HG03469 (cell line): ENCODE results near the gene SLC25A23.
"Not testable (repeated sequence)": the region's sequence is repeated elsewhere in the genome, so short reads cannot be mapped to it uniquely, and the experiment has no call there.

Experiments used
- ATAC-seq: cut with Tn5 transposase; IDR thresholded peaks from one replicate; pipeline ENCODE4 v1.9.1; 2021; ENCODE audit warnings: mild to moderate bottlenecking, moderate library complexity, moderate number of reproducible peaks; ENCODE audit not compliant: unreplicated experiment

Gene SLC25A23

GRCh38 chr19:6457958-6458694 lies 1.5 kb downstream of the SLC25A23 start:
- ATAC-seq = no peak

DNA sequence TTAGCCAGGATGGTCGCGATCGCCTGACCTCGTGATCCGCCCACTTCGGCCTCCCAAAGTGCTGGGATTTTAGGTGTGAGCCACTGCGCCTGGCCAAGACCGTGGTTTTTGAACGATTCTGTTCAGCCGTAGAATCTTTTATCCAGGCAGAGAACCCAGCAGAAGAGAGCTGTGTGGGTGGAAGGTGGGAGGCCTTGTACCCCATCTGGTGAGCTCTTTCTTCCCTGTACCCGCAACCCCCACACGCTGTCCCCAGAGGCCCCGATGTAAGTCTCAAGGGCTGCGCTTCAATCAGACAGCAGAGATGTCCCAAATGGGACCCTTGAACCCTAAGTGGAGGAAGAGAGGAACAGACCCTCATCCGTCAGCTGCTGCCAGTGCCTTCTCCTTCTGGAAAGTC lies 3.7 kb downstream of the SLC25A23 start:
- no peak for ATAC-seq

DNA sequence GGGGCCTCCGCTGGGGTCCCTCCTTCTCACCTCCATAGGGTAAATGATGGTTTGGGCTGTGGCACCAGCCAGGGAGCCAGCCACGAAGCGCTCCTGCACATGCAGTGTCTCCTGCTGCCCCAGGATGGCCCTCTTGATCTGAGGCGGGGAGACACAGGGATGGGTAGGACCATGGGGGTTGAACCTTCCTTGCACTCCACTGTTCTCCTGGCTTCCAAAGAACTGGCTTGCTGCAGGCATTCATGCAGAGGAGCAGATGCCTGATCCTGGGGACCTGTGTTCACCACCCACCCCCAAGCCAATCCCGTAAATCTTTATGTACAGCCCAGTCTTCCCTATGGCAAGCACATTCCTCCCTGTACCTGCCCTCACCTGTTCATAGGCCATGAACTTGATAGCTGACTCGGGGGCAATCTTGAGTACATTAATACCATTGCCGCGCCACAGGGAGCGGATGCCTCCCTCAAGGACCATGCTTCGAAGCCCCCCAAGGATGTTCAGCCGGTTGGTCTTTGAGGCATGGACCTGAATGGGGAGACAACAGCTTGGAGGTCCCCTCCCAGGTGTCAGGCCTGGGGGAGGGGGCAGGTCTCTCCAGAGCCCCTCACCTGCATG lies 5.5 kb downstream of the SLC25A23 start:
- ATAC-seq = no peak

- no peak for ATAC-seq
Measured at GRCh38 chr19:6452899-6453298, 6.7 kb downstream of the SLC25A23 start.

DNA sequence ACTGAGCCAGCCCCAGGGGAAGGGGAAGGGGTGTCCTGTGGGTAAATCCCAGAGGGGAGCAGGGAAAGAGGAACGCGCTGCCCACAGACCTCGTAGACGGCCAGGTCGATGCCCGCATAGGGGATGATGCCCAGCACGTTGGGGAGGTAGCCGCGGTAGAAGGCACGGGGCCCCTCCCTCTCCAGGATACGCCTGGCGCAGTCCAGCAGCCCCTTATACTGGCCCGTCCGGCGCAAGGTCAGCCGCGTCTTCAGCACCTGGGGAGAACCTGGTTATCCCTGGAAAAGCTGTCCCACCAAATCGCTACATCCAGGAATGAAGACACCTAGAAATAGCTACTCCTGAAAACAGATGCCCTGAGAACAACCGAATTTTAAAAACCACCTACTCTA lies 7.4 kb downstream of the SLC25A23 start:
- no peak for ATAC-seq

- no peak for ATAC-seq
Measured at GRCh38 chr19:6451583-6452222, 7.9 kb downstream of the SLC25A23 start.

- no peak for ATAC-seq
Measured at GRCh38 chr19:6450166-6450565, 9.4 kb downstream of the SLC25A23 start.

DNA sequence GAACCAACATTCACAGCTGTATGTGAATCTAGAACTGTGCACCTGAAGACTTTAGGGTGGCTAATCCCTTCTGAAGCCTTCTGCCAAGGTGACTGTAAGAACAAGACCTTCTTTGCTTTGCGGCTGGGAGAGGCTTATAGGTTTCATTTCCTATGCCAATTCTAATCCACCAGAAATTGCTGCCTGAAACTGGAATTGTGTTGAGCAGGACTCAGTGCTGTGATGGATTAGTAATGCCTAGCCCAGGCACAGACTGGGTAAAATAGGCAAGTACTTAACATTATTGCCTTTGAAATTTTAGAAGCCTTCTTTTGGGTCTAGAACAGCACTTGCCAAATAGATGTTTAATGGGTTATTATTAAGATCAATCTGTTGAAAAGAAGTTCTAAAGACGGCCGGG lies 11.5 kb downstream of the SLC25A23 start:
- no peak for ATAC-seq

GRCh38 chr19:6446452-6446851 lies 13.1 kb downstream of the SLC25A23 start:
- ATAC-seq = no peak

GRCh38 chr19:6443986-6444385 lies 15.6 kb downstream of the SLC25A23 start:
- no peak for ATAC-seq

DNA sequence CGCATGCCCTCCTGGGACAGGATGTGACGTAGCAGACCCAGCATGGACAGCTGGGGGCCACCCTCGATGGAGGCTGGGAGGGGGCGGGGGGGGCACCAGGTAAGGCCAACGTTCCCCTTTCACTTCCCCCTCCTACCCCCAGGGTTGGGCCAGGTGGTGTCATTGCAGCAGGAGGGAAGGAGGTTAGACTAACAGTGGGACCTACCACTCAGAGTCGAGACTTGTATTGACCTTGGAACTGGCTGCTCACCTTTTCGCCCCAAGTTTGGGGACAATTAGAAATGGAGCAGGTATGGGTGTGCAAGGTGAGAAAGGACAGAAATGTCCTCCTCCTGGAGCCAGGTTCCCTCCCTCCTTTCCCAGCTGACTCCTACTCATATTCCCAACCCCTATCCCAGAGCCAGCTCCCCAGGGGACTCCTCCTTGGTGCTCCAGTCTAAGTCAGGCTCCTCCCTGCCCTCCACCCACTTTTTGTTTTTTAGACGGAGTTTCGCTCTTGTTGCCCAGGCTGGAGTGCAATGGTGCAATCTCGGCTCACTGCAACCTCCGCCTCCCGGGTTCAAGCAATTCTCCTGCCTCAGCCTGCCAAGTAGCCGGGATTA lies 17.4 kb downstream of the SLC25A23 start:
- ATAC-seq = no peak

DNA sequence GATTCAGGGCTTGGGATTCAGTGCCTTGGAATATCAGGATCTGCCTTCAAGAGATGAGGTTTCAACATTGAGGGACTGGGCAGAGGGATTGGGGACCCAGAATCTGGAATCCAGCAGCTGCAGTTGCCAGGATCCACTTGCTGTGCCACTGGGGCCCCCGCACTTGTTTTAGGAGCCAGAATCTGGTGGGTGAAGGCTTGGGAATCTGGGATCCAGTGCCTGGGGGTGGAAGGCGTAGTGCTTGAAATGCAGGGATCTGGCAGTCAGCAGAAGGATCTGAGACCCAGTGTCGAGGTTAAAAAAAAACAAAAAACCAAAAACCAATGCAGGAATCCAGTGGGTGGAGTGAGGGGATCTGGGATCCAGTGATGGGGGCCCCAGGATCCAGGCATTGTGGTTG lies 18.7 kb downstream of the SLC25A23 start:
- no peak for ATAC-seq

- ATAC-seq = no peak
Measured at GRCh38 chr19:6439743-6440142, 19.8 kb downstream of the SLC25A23 start.

- no peak for ATAC-seq
Measured at GRCh38 chr19:6433663-6434062, 25.9 kb downstream of the SLC25A23 start, which contains the start of gene SLC25A41. SLC25A41 (minus strand) TSS chr19:6433763; CDS start chr19:6433693, 70 bp downstream.

- ATAC-seq = no peak
Measured at GRCh38 chr19:6433165-6433564, 26.4 kb downstream of the SLC25A23 start.

- ATAC-seq = no peak
Measured at GRCh38 chr19:6431891-6432290, 27.7 kb downstream of the SLC25A23 start.

DNA sequence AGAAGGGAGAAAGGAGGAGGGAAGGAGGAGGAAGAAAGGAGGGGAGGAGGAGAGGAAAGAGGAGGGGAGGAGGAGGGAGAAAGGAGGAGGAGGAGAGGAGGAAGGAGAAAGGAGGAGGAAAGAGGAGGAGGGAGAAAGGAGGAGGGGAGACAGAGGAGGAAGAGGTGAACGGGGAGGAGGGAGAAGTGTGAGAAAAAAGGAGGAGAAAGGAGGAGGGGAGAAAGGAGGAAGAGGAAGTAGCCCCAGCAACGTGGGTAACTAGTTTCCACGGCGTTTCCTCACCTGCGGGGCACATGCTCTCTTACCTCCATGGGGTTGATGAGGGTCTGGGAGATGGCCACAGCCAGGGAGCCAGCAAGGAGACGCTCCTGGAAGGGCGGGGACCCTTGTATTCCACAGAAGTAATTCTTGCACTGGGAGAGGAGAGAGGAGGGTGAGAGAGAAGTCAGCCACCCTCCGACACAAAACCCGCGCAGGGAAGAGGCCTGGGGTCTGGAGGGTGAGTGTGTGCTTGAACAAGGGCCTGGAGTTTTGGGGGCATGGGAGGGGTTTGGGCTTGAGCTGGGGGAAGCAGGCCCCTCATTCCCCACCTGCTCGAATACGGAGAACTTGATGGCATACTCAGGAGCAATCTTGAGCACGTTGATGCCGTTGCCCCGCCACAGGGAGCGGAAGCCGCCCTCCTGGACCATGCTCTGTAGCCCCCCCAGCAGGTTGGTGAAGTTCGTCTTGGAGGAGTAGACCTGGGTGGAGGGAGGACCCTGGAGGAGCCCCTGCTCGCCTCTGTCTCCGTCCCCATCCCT lies 30.0 kb downstream of the SLC25A23 start:
- ATAC-seq = no peak

GRCh38 chr19:6428692-6429418 lies 30.7 kb downstream of the SLC25A23 start:
- ATAC-seq = not testable (repeated sequence)

DNA sequence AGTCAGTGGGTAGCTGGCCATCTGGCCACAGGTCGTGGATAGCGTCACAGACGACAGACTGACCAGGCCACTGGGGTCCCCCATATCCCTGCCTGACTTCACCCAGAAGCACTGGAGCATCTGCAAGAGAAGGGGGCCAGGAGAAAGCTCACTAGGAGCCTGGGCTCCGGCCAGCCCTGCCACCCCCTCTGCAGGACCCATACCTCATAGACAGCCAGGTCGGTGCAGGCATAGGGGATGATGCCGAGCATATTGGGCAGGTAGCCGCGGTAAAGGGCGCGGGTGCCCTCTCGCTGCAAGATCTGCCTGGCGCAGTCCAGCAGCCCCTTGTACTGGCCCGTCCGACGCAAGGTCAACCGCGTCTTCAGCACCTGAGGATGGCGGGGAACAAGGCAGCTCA lies 32.5 kb downstream of the SLC25A23 start:
- no peak for ATAC-seq
